ENCODE measurements around the gene RBM10.

The RBM10 gene

DNA sequence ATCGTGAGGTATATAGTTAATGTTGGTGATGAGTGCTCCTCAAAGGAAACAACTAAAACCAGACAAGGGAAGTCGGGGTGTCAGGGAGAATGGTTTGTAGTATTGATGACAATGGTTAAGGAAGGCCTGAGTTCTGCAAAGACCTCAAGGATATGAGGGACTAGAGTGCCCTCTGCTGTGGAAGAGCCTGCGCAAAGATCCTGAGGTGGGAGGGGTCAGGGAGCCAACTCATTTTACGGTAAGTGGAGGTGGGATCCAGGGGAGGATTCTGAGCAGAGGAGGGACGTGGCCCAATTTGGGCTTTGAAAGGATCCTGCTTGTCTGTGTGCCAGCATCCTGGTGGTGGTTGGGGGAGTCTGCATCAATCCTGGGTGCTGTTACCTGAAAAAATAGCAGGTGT, 59.9 kb downstream of the RBM10 start:
- no peak overlapping the region for H2AK5ac ChIP-seq (ENCODE audit: low read depth, low read length)
- no peak for DNase-seq (ENCODE audit: low spot score)
- peaks cover 69 to 99% of the 10 kb centered on the region in 2 donors for H3K36me3 ChIP-seq (replicated peaks in 1 of 2; ENCODE audit: control insufficient read depth in 2 of 2, insufficient read depth in 2 of 2, low read length in 2 of 2)
- H2AFZ ChIP-seq (ENCODE audit: low read length) = no peak overlapping the region
- H4K91ac ChIP-seq (ENCODE audit: low read depth, low read length, poor library complexity) = no peak overlapping the region
- no peak overlapping the region for H2BK120ac ChIP-seq (ENCODE audit: low read depth, low read length)
- no peak overlapping the region for H2BK12ac ChIP-seq (ENCODE audit: low read length)
- peaks cover 10% of the 10 kb centered on the region for H3K79me1 ChIP-seq (ENCODE audit: low read depth, low read length)
- H3K27me3 ChIP-seq (ENCODE audit: control insufficient read depth in 3 of 3, insufficient read depth in 3 of 3, low read depth in 1 of 3, low read length in 3 of 3) = no peaks in the 10 kb centered on the region
- no peak overlapping the region for H3K4me2 ChIP-seq (ENCODE audit: insufficient read depth, low read length, poor library complexity, severe bottlenecking)
- no peak overlapping the region for H3K18ac ChIP-seq (ENCODE audit: low read length)
- H3K23ac ChIP-seq (ENCODE audit: low read depth, low read length, poor library complexity) = no peak overlapping the region
- H3K4me3 ChIP-seq (ENCODE audit: low read length in 2 of 2) = no peak overlapping the region
- no peak overlapping the region for H3K27ac ChIP-seq (replicated peaks; ENCODE audit: low read length)
- H3K9ac ChIP-seq (ENCODE audit: low read depth, low read length, poor library complexity) = no peak overlapping the region
- no peaks in the 10 kb centered on the region for H3K9me3 ChIP-seq (replicated peaks in 1 of 2; ENCODE audit: control insufficient read depth in 2 of 2, insufficient read depth in 1 of 2, low read depth in 1 of 2, low read length in 2 of 2)
- H3K4ac ChIP-seq (ENCODE audit: low read length) = no peak overlapping the region
- no peak overlapping the region for H4K8ac ChIP-seq (ENCODE audit: low read depth, low read length)
- WGBS, 2 donors (ENCODE audit: extremely low coverage in 2 of 2, insufficient read length in 2 of 2, insufficient replicate concordance in 1 of 2) = no CpG with 5 or more reads among the region's 5 CpGs
- H2BK15ac ChIP-seq (ENCODE audit: low read length) = no peak overlapping the region
- no peaks in the 10 kb centered on the region for H3K4me1 ChIP-seq (ENCODE audit: control insufficient read depth in 2 of 2, insufficient read depth in 1 of 2, low read depth in 1 of 2, low read length in 2 of 2)
- no peak overlapping the region for H3K14ac ChIP-seq (ENCODE audit: low read length)
- no peak overlapping the region for H2BK5ac ChIP-seq (ENCODE audit: low read length)

DNA sequence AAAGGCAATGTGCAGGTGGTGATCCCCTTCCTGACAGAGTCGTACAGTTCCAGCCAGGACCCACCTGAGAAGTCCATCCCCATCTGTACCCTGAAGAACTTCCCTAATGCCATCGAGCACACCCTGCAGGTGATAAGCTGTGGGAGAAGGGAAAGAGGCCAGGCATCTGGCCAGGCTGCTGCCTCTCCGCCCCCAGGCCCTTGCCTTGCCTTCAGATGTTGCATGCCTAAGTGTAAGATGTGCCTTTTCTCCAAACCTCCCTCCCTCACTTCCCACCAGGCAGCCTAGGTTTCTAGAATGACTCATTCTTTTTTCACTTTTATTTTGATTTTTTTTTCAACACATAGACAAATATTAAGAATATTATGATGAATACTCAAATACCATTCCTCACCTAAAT, 61.3 kb downstream of the RBM10 start:
- Histone ChIP-seq H3K4me3 (ENCODE audit: low read length in 2 of 2) (no peak overlapping the region), H3K79me1 (ENCODE audit: low read depth, low read length) (peaks cover 4% of the 10 kb centered on the region), H2BK12ac (ENCODE audit: low read length) (no peak overlapping the region), H3K23ac (ENCODE audit: low read depth, low read length, poor library complexity) (no peak overlapping the region), H3K4me1 (ENCODE audit: control insufficient read depth in 2 of 2, insufficient read depth in 1 of 2, low read depth in 1 of 2, low read length in 2 of 2) (no peaks in the 10 kb centered on the region), H2BK15ac (ENCODE audit: low read length) (no peak overlapping the region), H3K18ac (ENCODE audit: low read length) (no peak overlapping the region), H2AFZ (ENCODE audit: low read length) (no peak overlapping the region), H4K8ac (ENCODE audit: low read depth, low read length) (peak overlapping the region; percentile 43), H3K4me2 (ENCODE audit: insufficient read depth, low read length, poor library complexity, severe bottlenecking) (no peak overlapping the region), H3K9me3 (replicated peaks in 1 of 2; ENCODE audit: control insufficient read depth in 2 of 2, insufficient read depth in 1 of 2, low read depth in 1 of 2, low read length in 2 of 2) (no peaks in the 10 kb centered on the region), H2BK120ac (ENCODE audit: low read depth, low read length) (no peak overlapping the region), H3K4ac (ENCODE audit: low read length) (no peak overlapping the region), H3K27ac (replicated peaks; ENCODE audit: low read length) (no peak overlapping the region), H3K14ac (ENCODE audit: low read length) (no peak overlapping the region), H3K36me3 (replicated peaks in 1 of 2; ENCODE audit: control insufficient read depth in 2 of 2, insufficient read depth in 2 of 2, low read length in 2 of 2) (peaks cover 67 to 99% of the 10 kb centered on the region in 2 donors), H2AK5ac (ENCODE audit: low read depth, low read length) (no peak overlapping the region), H3K27me3 (ENCODE audit: control insufficient read depth in 3 of 3, insufficient read depth in 3 of 3, low read depth in 1 of 3, low read length in 3 of 3) (peaks cover 0 to 4% (median 0%) of the 10 kb centered on the region in 3 experiments), H3K9ac (ENCODE audit: low read depth, low read length, poor library complexity) (peak overlapping the region; percentile 50), H2BK5ac (ENCODE audit: low read length) (no peak overlapping the region), H4K91ac (ENCODE audit: low read depth, low read length, poor library complexity) (no peak overlapping the region)
- WGBS, 2 donors (ENCODE audit: extremely low coverage in 2 of 2, insufficient read length in 2 of 2, insufficient replicate concordance in 1 of 2) = no CpG with 5 or more reads among the region's 3 CpGs
- no peak for DNase-seq (ENCODE audit: low spot score)

DNA sequence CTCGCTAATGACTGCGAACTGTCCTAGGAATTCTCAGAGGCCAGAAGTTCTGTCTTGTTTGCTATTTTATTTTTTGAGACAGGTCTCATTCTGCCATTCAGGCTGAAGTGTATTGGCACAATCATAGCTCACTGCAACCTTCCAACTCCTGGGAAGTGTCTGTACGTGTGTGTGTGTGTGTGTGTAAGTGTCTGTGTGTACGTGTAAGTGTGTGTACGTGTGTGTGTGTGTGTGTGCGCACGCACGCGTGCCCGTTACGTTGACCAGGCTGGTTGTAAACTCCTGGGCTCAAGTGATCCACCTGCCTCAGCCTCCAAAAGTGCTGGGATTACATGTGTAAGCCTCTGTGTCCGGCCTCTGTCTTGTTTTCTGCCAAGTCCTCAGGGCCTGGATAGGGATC, 63.1 kb downstream of the RBM10 start:
- Histone ChIP-seq H3K4ac (ENCODE audit: low read length) (no peak overlapping the region), H3K79me1 (ENCODE audit: low read depth, low read length) (peaks cover 3% of the 10 kb centered on the region), H2BK5ac (ENCODE audit: low read length) (no peak overlapping the region), H3K4me2 (ENCODE audit: insufficient read depth, low read length, poor library complexity, severe bottlenecking) (no peak overlapping the region), H3K14ac (ENCODE audit: low read length) (no peak overlapping the region), H3K27ac (replicated peaks; ENCODE audit: low read length) (no peak overlapping the region), H2AK5ac (ENCODE audit: low read depth, low read length) (no peak overlapping the region), H2BK120ac (ENCODE audit: low read depth, low read length) (no peak overlapping the region), H3K4me1 (ENCODE audit: control insufficient read depth in 2 of 2, insufficient read depth in 1 of 2, low read depth in 1 of 2, low read length in 2 of 2) (no peaks in the 10 kb centered on the region), H3K36me3 (replicated peaks in 1 of 2; ENCODE audit: control insufficient read depth in 2 of 2, insufficient read depth in 2 of 2, low read length in 2 of 2) (peaks cover 68 to 99% of the 10 kb centered on the region in 2 donors), H4K91ac (ENCODE audit: low read depth, low read length, poor library complexity) (no peak overlapping the region), H2BK12ac (ENCODE audit: low read length) (no peak overlapping the region), H3K27me3 (ENCODE audit: control insufficient read depth in 3 of 3, insufficient read depth in 3 of 3, low read depth in 1 of 3, low read length in 3 of 3) (peaks cover 0 to 4% (median 0%) of the 10 kb centered on the region in 3 experiments), H4K8ac (ENCODE audit: low read depth, low read length) (no peak overlapping the region), H3K4me3 (ENCODE audit: low read length in 2 of 2) (no peak overlapping the region), H2BK15ac (ENCODE audit: low read length) (no peak overlapping the region), H3K23ac (ENCODE audit: low read depth, low read length, poor library complexity) (no peak overlapping the region), H2AFZ (ENCODE audit: low read length) (no peak overlapping the region), H3K9ac (ENCODE audit: low read depth, low read length, poor library complexity) (no peak overlapping the region), H3K18ac (ENCODE audit: low read length) (no peak overlapping the region), H3K9me3 (replicated peaks in 1 of 2; ENCODE audit: control insufficient read depth in 2 of 2, insufficient read depth in 1 of 2, low read depth in 1 of 2, low read length in 2 of 2) (no peaks in the 10 kb centered on the region)
- WGBS, 2 donors (ENCODE audit: extremely low coverage in 2 of 2, insufficient read length in 2 of 2, insufficient replicate concordance in 1 of 2) = no CpG with 5 or more reads among the region's 12 CpGs
- DNase-seq (ENCODE audit: low spot score) = no peak

DNA sequence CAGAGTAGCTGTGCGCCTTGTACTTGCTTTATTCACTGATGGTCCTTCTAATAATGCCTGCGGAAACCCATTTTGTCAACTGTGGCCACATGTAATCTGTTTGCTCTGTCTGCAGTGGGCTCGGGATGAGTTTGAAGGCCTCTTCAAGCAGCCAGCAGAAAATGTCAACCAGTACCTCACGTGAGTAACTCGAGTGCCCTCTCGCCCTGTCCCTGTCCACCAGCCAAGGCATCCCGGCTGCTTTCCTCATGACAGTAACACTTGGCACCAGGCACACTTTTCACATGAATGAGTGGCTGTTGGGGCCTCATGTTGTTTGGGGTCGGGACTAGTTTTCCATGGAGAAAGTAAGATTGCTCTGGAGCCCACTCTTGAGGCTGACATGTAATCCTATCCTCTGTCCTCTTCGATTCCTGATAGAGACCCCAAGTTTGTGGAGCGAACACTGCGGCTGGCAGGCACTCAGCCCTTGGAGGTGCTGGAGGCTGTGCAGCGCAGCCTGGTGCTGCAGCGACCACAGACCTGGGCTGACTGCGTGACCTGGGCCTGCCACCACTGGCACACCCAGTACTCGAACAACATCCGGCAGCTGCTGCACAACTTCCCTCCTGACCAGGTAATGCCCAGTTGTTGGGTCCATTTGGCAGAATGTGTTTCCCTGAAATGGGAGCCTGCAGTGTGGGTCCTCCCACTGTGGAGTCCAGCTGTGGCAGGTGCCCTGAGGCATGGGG, 64.7 kb downstream of the RBM10 start:
- no peak overlapping the region for H3K14ac ChIP-seq (ENCODE audit: low read length)
- peaks cover 72 to 99% of the 10 kb centered on the region in 2 donors for H3K36me3 ChIP-seq (replicated peaks in 1 of 2; ENCODE audit: control insufficient read depth in 2 of 2, insufficient read depth in 2 of 2, low read length in 2 of 2)
- H3K9ac ChIP-seq (ENCODE audit: low read depth, low read length, poor library complexity) = no peak overlapping the region

More for the DNA sequence above, 64.7 kb downstream of the RBM10 start:
- H4K8ac ChIP-seq (ENCODE audit: low read depth, low read length) = no peak overlapping the region
- H3K79me1 ChIP-seq (ENCODE audit: low read depth, low read length) = peaks cover 3% of the 10 kb centered on the region
- H4K91ac ChIP-seq (ENCODE audit: low read depth, low read length, poor library complexity) = no peak overlapping the region
- no peak overlapping the region for H2BK120ac ChIP-seq (ENCODE audit: low read depth, low read length)
- no peak overlapping the region for H3K4me3 ChIP-seq (ENCODE audit: low read length in 2 of 2)
- no peak overlapping the region for H2AFZ ChIP-seq (ENCODE audit: low read length)
- no peak overlapping the region for H2AK5ac ChIP-seq (ENCODE audit: low read depth, low read length)
- H3K27me3 ChIP-seq (ENCODE audit: control insufficient read depth in 3 of 3, insufficient read depth in 3 of 3, low read depth in 1 of 3, low read length in 3 of 3) = peaks cover 0 to 4% (median 0%) of the 10 kb centered on the region in 3 experiments
- H3K9me3 ChIP-seq (replicated peaks in 1 of 2; ENCODE audit: control insufficient read depth in 2 of 2, insufficient read depth in 1 of 2, low read depth in 1 of 2, low read length in 2 of 2) = no peaks in the 10 kb centered on the region
- no peak overlapping the region for H2BK12ac ChIP-seq (ENCODE audit: low read length)
- no peak overlapping the region for H3K27ac ChIP-seq (replicated peaks; ENCODE audit: low read length)
- H3K4me2 ChIP-seq (ENCODE audit: insufficient read depth, low read length, poor library complexity, severe bottlenecking) = no peak overlapping the region
- DNase-seq (ENCODE audit: low spot score) = no peak
- no CpG with 5 or more reads among the region's 16 CpGs for WGBS, 2 donors (ENCODE audit: extremely low coverage in 2 of 2, insufficient read length in 2 of 2, insufficient replicate concordance in 1 of 2)
- no peak overlapping the region for H3K18ac ChIP-seq (ENCODE audit: low read length)
- no peak overlapping the region for H3K4ac ChIP-seq (ENCODE audit: low read length)
- H2BK15ac ChIP-seq (ENCODE audit: low read length) = no peak overlapping the region
- H3K4me1 ChIP-seq (ENCODE audit: control insufficient read depth in 2 of 2, insufficient read depth in 1 of 2, low read depth in 1 of 2, low read length in 2 of 2) = no peaks in the 10 kb centered on the region
- no peak overlapping the region for H3K23ac ChIP-seq (ENCODE audit: low read depth, low read length, poor library complexity)
- H2BK5ac ChIP-seq (ENCODE audit: low read length) = no peak overlapping the region

Data from neuronal stem cell (in vitro differentiated cells).